ENCODE results near the gene IMMP2L.
"Not testable (repeated sequence)": the region's sequence is repeated elsewhere in the genome, so short reads cannot be mapped to it uniquely, and the experiment has no call there.

IMMP2L gene

DNA sequence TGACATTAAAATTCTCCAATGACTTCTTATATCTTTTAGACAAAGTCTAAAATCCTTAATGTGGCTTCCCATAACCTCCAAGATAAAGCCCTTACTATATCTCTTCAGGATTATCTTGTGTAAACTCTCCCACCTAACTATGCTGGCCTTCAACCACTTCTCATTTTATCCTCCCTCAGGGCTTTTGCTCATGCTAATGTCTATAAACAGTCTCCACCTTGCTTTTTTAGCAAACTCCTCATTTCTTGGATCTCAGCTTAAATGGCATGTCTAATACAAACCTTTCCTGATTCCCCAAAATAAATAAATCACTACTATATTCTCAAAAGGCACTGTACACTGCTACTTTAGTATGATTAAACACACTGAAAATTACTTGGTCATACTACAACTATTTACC lies 290.2 kb downstream of the IMMP2L start:
- no peak for TF ChIP-seq CTCF (conservative IDR thresholded peaks at IDR 0.05)
- TF ChIP-seq ZFX (IDR thresholded peaks at IDR 0.05): no peak
- H3K27ac ChIP-seq: no peak overlapping the region

- not testable (repeated sequence) for H3K27ac ChIP-seq
Measured at GRCh38 chr7:111270794-111271193, 291.5 kb downstream of the IMMP2L start.

DNA sequence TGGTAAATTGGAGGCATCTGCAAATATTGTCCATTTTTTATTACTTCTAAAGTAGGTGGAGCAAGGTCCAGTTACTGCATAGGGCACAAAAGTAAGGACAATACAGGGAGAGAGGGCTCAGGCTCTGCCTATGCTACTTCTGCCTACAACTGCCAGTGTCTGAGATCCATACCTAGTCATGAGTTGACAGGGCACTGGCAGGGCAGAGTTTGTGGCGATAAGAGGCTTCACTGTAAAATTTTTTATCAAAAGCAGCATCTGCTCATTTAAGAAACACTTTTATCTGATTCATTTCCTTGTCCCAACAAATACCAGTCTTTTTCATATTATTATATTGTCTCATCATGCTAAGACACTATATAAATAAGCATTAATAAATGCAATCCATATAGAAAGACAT lies 293.4 kb downstream of the IMMP2L start:
- TF ChIP-seq ZFX (IDR thresholded peaks at IDR 0.05): no peak
- no peak for TF ChIP-seq CTCF (conservative IDR thresholded peaks at IDR 0.05)
- no peak overlapping the region for H3K27ac ChIP-seq

GRCh38 chr7:111266613-111267012 lies 295.7 kb downstream of the IMMP2L start:
- H3K27ac ChIP-seq: no peak overlapping the region
- TF ChIP-seq ZFX (IDR thresholded peaks at IDR 0.05): no peak
- TF ChIP-seq CTCF (conservative IDR thresholded peaks at IDR 0.05): no peak

- H3K27ac ChIP-seq: no peak overlapping the region
- TF ChIP-seq ZFX (IDR thresholded peaks at IDR 0.05) (no peak), CTCF (conservative IDR thresholded peaks at IDR 0.05) (no peak)
Measured at GRCh38 chr7:111265394-111265793, 296.9 kb downstream of the IMMP2L start.

DNA sequence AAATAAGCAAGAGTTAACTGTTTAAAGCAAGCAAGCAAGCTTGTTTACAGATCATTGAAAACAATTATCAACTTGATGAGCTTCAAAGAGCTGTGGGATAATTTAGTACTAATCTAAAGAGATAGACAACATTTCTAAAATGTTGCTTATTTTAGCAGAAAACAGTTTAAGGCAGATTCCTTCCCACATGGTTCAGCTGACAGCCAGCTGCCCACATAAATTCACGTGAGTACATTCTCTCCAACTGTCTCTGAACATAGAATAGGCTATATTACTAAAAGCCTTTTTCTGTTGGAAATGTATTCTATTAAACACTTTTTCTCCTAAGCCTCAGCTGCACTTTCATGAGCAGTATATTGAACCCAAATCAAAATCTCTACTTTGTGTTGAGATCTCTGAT lies 297.3 kb downstream of the IMMP2L start:
- TF ChIP-seq ZFX (IDR thresholded peaks at IDR 0.05): no peak
- TF ChIP-seq CTCF (conservative IDR thresholded peaks at IDR 0.05): no peak

DNA sequence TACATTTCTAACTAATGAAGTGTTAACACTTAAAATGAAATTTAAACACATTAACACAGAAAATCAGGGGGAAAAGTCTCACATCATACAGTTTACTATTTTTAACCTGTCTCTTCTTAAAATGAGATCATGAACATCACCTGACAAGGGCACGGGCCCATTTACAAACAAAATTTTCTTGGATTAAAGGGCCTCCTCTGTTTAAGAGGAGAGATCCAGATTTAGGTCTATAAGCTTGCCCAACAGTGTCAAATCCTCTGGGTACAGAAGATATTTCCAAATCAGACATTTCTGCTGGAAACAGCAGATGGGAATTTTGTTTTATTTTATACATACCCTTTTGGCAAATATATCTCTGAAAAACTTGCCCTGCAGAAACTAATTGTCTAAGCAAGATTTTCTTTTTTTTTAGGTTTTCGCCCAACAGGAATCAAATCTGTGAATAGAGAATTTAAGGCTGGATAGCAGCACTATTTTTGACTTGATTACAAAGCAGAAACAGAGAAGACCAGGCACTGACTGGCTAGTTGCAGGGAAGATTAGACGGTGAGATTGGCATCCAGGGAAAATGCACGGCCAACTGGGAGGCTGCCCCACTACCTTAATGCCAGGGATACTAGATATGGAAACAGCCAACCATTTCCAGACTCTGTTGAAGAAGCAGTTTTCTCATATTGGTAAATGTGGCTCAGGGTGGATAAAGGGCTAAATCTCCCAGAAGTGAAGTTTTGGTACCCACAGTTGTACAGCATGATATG lies 298.0 kb downstream of the IMMP2L start:
- no peak for TF ChIP-seq CTCF (conservative IDR thresholded peaks at IDR 0.05)
- TF ChIP-seq ZFX (IDR thresholded peaks at IDR 0.05): no peak
- no peak overlapping the region for H3K27ac ChIP-seq

More for the DNA sequence above, 297.3 kb downstream of the IMMP2L start:
- no peak overlapping the region for H3K27ac ChIP-seq

Data from C4-2B (cell line).